Measurements from ENCODE around the gene WDR36. TPM values are rescaled to one million over a fixed set of nuclear protein-coding genes. Genes with fewer than 3 reads are reported as not detected.

The WDR36 gene
- total RNA-seq, 1 donor from 2014 or later: 20.8 TPM

- H3K9me3 Mint-ChIP-seq (ENCODE audit: unreplicated experiment): peaks cover 1% of the 10 kb centered on the region
- no peak overlapping the region for H3K27ac Mint-ChIP-seq (ENCODE audit: unreplicated experiment)
- no peaks in the 10 kb centered on the region for H3K4me1 Mint-ChIP-seq (ENCODE audit: low read depth, unreplicated experiment)
- peak; percentile 73 for DNase-seq
- no peaks in the 10 kb centered on the region for H3K36me3 Mint-ChIP-seq (ENCODE audit: unreplicated experiment)
- peaks cover 11% of the 10 kb centered on the region for H3K27me3 Mint-ChIP-seq (ENCODE audit: unreplicated experiment)
- H3K4me3 Mint-ChIP-seq (ENCODE audit: unreplicated experiment): peak overlapping the region; percentile 87
- no peak for TF ChIP-seq CTCF (IDR thresholded peaks at IDR 0.05; ENCODE audit: partially characterized antibody, unreplicated experiment)
Measured at GRCh38 chr5:111070272-111071134, 21.6 kb upstream of the WDR36 start.

GRCh38 chr5:111071413-111071812, 20.7 kb upstream of the WDR36 start, which contains the start of gene TSLP:
TSS of gene TSLP (plus strand) at chr5:111071713. CDS start at chr5:111071891, 178 bp downstream.
- Mint-ChIP-seq H3K9me3 (ENCODE audit: unreplicated experiment) (peaks cover 4% of the 10 kb centered on the region), H3K4me1 (ENCODE audit: low read depth, unreplicated experiment) (no peaks in the 10 kb centered on the region)
- no peak for TF ChIP-seq CTCF (IDR thresholded peaks at IDR 0.05; ENCODE audit: partially characterized antibody, unreplicated experiment)

GRCh38 chr5:111072949-111073682, 19.0 kb upstream of the WDR36 start:
- peaks cover 4% of the 10 kb centered on the region for H3K9me3 Mint-ChIP-seq (ENCODE audit: unreplicated experiment)
- TF ChIP-seq CTCF (IDR thresholded peaks at IDR 0.05; ENCODE audit: partially characterized antibody, unreplicated experiment): no peak
- H3K36me3 Mint-ChIP-seq (ENCODE audit: unreplicated experiment): no peaks in the 10 kb centered on the region
- peak; percentile 43 for DNase-seq
- no peak overlapping the region for H3K27ac Mint-ChIP-seq (ENCODE audit: unreplicated experiment)
- H3K4me3 Mint-ChIP-seq (ENCODE audit: unreplicated experiment): peak overlapping the region; percentile 91
- H3K4me1 Mint-ChIP-seq (ENCODE audit: low read depth, unreplicated experiment): no peaks in the 10 kb centered on the region
- H3K27me3 Mint-ChIP-seq (ENCODE audit: unreplicated experiment): peaks cover 11% of the 10 kb centered on the region

More at GRCh38 chr5:111071413-111071812, 20.7 kb upstream of the WDR36 start, which contains the start of gene TSLP:
- no peak within 1 kb of the TSS for H3K27ac Mint-ChIP-seq (ENCODE audit: unreplicated experiment)
- no peak for DNase-seq
- H3K36me3 Mint-ChIP-seq (ENCODE audit: unreplicated experiment): no peaks in the 10 kb centered on the region
- H3K4me3 Mint-ChIP-seq (ENCODE audit: unreplicated experiment): peak within 1 kb of the TSS; percentile 91
- H3K27me3 Mint-ChIP-seq (ENCODE audit: unreplicated experiment): peaks cover 11% of the 10 kb centered on the region

- H3K36me3 Mint-ChIP-seq (ENCODE audit: unreplicated experiment): no peaks in the 10 kb centered on the region
- H3K4me1 Mint-ChIP-seq (ENCODE audit: low read depth, unreplicated experiment): no peaks in the 10 kb centered on the region
- peaks cover 4% of the 10 kb centered on the region for H3K9me3 Mint-ChIP-seq (ENCODE audit: unreplicated experiment)
- DNase-seq: no peak
- H3K4me3 Mint-ChIP-seq (ENCODE audit: unreplicated experiment): peak overlapping the region; percentile 91
- TF ChIP-seq CTCF (IDR thresholded peaks at IDR 0.05; ENCODE audit: partially characterized antibody, unreplicated experiment): no peak
- H3K27ac Mint-ChIP-seq (ENCODE audit: unreplicated experiment): no peak overlapping the region
- peaks cover 11% of the 10 kb centered on the region for H3K27me3 Mint-ChIP-seq (ENCODE audit: unreplicated experiment)
Measured at GRCh38 chr5:111074244-111074643, 17.9 kb upstream of the WDR36 start.
